NCI-H510A treated with DMSO at 0.1 percent for 48 hours (cell line): ENCODE results near the gene COX6A2.
A peak's percentile ranks its signal among the peaks of the same experiment; 100 is the strongest.

Source experiments
- DNase-seq: peaks from one replicate; lab custom pipeline; 2025; lab: John Stamatoyannopoulos, UW

The COX6A2 gene

GRCh38 chr16:31410082-31410481, 18.1 kb downstream of the COX6A2 start:
- DNase-seq: no peak

- no peak for DNase-seq
Observed at GRCh38 chr16:31409433-31409832, 18.7 kb downstream of the COX6A2 start.

- DNase-seq: no peak
Observed at GRCh38 chr16:31407406-31407805, 20.8 kb downstream of the COX6A2 start.

GRCh38 chr16:31404353-31405064, 23.7 kb downstream of the COX6A2 start:
- no peak for DNase-seq

GRCh38 chr16:31403590-31404352, 24.4 kb downstream of the COX6A2 start:
- no peak for DNase-seq

DNA sequence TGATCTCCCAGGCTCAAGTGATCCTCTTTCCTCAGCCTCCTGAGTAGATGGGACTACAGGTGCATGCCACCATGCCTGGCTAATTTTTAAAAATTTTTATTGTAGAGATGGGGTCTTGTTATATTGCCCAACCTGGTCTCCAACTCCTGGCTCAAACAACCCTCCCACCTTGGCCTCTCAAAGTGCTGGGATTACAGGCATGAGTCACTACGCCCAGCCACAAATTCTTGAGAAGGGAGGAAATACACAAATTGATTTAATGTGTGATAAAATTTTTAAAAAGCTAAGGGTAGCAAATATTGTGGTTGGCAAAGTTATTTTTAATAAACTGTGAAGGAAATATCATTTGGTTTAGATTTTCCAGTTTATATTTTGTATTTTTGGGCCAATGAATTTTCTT, 25.5 kb downstream of the COX6A2 start:
- no peak for DNase-seq

GRCh38 chr16:31401436-31401835, 26.7 kb downstream of the COX6A2 start:
- DNase-seq: no peak

DNA sequence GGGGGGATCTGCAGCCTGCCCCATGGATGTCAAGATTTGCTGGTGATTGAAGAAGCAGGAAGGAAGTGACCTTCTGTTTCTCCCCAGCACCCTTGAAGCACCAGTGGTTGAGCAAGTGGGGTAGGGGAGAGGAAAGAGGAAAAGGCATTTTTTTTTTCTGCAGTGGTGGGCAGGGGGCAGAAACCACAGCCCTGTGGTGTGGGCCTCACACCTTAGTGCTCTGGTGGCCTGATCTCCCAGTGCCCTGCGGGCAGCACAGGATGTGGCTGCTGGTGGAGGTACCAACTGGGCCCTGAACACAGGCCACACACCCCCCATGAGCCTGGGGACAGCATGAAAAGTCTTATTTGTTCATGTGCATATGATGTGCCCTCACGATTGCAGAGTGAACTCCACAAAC, 28.0 kb downstream of the COX6A2 start:
- DNase-seq: no peak

DNA sequence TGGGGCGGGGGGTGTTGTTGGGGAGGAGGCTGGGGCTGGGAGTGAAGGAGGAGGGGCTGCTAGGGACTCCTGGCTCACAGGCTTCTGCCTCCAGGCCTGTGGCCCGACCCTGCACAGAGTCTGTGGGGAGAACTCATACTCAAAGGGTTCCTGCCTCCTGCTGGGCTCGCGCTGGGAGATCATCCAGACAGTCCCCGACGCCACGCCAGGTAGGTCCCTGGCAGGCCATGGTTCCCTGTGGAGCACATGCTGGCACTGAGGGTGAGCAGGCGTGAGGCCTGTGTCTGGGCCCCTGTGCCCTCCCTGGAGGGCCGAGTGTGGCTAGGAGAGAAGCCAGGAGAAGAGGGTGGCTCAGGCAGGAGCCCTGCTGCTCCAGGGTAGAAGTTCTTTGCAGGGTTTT, 30.5 kb downstream of the COX6A2 start:
- DNase-seq: no peak

DNA sequence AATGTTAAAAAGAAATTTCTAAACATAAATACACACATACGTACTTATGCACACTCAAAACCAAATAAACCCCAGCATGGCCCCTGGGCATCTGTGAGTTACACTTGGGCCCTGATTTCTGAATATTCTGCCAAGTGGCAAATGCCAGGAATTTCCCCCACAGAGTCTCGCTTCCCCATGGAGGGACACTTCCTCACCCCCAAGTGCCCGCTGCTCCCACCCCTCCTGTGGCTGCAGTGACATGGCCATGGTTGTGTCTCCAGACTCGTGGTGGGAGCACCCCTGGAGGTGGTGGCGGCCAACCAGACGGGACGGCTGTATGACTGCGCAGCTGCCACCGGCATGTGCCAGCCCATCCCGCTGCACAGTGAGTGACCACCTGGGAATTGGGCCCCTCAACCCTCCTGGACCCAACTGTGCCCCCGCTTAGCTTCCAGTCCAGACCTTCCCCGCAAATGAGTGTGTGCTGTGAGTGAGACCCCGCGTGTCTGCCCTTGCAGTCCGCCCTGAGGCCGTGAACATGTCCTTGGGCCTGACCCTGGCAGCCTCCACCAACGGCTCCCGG, 31.0 kb downstream of the COX6A2 start:
- DNase-seq: no peak

GRCh38 chr16:31395647-31396046, 32.5 kb downstream of the COX6A2 start:
- no peak for DNase-seq

DNA sequence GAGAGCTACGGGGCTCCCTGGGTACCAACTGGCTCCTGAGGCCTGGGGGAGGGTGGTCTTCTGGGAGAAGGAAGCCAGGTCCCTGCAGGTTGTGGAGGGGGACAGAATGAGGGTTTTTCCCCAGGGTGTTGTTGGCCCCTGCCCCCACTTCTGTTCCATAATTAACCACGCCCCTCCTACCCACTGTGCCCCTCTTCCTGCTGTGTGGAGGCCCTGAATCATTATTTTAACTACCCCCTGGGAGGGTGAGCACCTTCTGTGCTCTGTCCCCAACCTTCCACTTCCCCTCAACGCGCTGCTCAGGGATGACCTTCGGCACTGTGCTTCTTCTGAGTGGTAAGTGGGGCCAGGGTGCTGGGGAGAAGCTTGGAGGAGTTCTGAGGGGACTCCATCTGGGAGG, 35.1 kb downstream of the COX6A2 start, which contains the start of gene ITGAD:
ITGAD (plus strand) TSS at position 280 of the 400 bp plus-strand sequence; CDS start at position 306, 26 bp downstream.
- DNase-seq: no peak

- no peak for DNase-seq
Observed at GRCh38 chr16:31390504-31391041, 37.6 kb downstream of the COX6A2 start.

GRCh38 chr16:31388535-31388934, 39.6 kb downstream of the COX6A2 start:
- no peak for DNase-seq

DNA sequence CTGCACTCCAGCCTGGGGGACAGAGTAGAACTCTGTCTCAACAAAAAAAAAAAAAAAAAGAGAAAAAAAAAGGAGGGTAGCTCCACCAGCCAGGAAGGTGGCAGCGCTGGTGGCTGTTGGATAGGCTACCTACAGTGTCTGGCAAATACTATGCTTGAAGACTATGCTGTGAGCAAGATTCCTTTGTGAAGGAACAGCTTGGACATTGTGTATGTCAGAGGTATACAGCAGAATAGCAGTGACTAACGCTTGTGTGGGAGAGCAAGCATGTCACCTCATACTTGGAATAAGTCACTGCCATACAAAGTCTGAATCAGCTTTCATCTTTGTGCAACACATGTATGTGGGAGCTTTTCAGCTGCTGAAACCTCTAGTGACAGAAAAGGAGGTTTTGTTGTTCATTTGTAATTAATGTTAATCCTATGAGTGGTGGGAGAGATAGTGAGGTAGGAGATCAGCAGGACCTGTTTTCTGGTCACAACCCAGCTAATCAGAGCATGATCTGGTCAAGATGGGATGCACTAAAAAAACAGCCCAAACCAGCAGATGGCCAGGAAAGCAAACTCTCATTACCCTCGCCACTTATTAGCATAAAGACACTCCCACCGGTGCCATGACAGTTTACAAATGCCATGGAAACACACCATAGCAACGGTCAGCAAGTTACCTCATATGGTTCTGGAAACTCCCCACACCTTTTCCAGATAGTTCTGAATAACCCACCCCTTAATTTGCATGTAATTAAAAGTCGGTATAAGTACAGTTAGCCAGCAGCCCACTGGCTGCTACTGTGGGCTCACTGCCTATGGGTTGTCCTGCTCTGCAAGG, 41.8 kb downstream of the COX6A2 start:
- DNase-seq: no peak

DNA sequence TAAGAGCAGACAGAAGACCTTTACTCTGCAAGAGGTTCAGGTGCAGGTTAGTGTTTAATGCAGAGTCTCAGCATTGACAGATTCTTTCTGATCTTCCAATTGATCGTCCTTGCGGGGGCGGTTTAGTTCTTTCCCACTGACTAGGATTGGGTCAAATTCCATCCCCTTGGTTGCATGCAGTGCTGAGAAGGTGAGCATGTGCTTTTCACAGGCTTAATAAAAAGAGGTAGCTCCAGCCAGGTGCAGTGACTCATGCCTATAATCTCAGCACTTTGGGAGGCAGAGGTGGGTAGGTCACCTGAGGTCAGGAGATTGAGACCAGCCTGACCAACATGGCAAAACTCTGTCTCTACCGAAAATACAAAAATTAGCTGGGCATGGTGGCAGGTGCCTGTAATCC, 42.5 kb downstream of the COX6A2 start:
- no peak for DNase-seq

GRCh38 chr16:31382485-31383161, 45.5 kb downstream of the COX6A2 start:
- DNase-seq: peak; percentile 15

- DNase-seq: no peak
Observed at GRCh38 chr16:31380201-31380600, 48.0 kb downstream of the COX6A2 start.
